Caco-2 (cell line): ENCODE measurements around the gene DHRS9. TPM values are rescaled to one million over a fixed set of nuclear protein-coding genes. Genes with fewer than 3 reads are reported as not detected.

Experiments
- BruUV-seq: library from RNA; stranded (reverse); fragments of 400-500 nt; replicated peaks from 2 replicates; lab custom pipeline; 2021; lab: Mats Ljungman, UMichigan
- CTCF ChIA-PET: fragments of 300-600 bp; sonication (Branson Sonifier 250); formaldehyde crosslinking; loops from one replicate; lab custom pipeline; 2022; ENCODE audit warnings: antibody characterized with exemption; lab: Charles Lee
- POLR2A ChIA-PET: fragments of 300-600 bp; sonication (Branson Sonifier 250); formaldehyde crosslinking; loops from one replicate; lab custom pipeline; 2022; ENCODE audit warnings: antibody characterized with exemption; lab: Charles Lee
- DNase-seq, 2 experiments: peaks; one replicate each; pipeline versions ENCODE4 v3.0.0 to v3.0.0-alpha.2; 2020 to 2022
- H3K27me3 ChIP-seq: replicated peaks from 2 replicates; pipeline ENCODE4 v1.6.0; 2011; ENCODE audit warnings: low read length; ENCODE audit not compliant: control insufficient read depth, insufficient read depth
- H3K36me3 ChIP-seq: 2 replicates; pipeline ENCODE4 v1.5.1; 2011; ENCODE audit warnings: low read length; ENCODE audit not compliant: control insufficient read depth, insufficient read depth
- H3K4me1 ChIP-seq: fragments of 250-450 bp; sonication (Bioruptor Pico); 2 replicates; pipeline ENCODE4 v1.5.1; 2020; ENCODE audit warnings: mild to moderate bottlenecking
- H3K4me3 ChIP-seq: 2 replicates; pipeline ENCODE4 v1.5.1; 2011; ENCODE audit warnings: low read depth, mild to moderate bottlenecking, control low read depth, low read length
- H3K9me3 ChIP-seq: fragments of 250-450 bp; sonication (Bioruptor Pico); 2 replicates; pipeline ENCODE4 v1.5.1; 2020; ENCODE audit warnings: mild to moderate bottlenecking, moderate library complexity
- H3K27ac Mint-ChIP-seq: one replicate; pipeline ENCODE4 v1.8.0; 2022; ENCODE audit warnings: mixed read lengths; ENCODE audit not compliant: unreplicated experiment
- H3K27me3 Mint-ChIP-seq: one replicate; pipeline ENCODE4 v1.8.0; 2022; ENCODE audit warnings: mixed read lengths; ENCODE audit not compliant: insufficient read depth, unreplicated experiment
- H3K36me3 Mint-ChIP-seq: one replicate; pipeline ENCODE4 v1.8.0; 2022; ENCODE audit warnings: mild to moderate bottlenecking, mixed read lengths; ENCODE audit not compliant: insufficient read depth, unreplicated experiment
- H3K4me1 Mint-ChIP-seq: one replicate; pipeline ENCODE4 v1.8.0; 2022; ENCODE audit warnings: low read depth, mixed read lengths; ENCODE audit not compliant: unreplicated experiment
- H3K4me3 Mint-ChIP-seq: one replicate; pipeline ENCODE4 v1.8.0; 2022; ENCODE audit warnings: mild to moderate bottlenecking, moderate library complexity, mixed read lengths; ENCODE audit not compliant: unreplicated experiment
- H3K9me3 Mint-ChIP-seq: one replicate; pipeline ENCODE4 v1.8.0; 2022; ENCODE audit warnings: mixed read lengths; ENCODE audit not compliant: unreplicated experiment
- CTCF ChIP-seq, 2 experiments: fragments of 200-600 bp in 1 of 2; IDR thresholded peaks; 1 replicate in 1 of 2; 2 replicates in 1 of 2; pipeline versions ENCODE4 v1.5.1 to v1.8.0; 2011 to 2022; ENCODE audit warnings: antibody characterized with exemption in 1 of 2, control low read depth in 1 of 2, inconsistent platforms in 1 of 2, low read depth in 1 of 2, low read length in 1 of 2, mild to moderate bottlenecking in 1 of 2, moderate library complexity in 1 of 2; ENCODE audit not compliant: insufficient read depth in 1 of 2, severe bottlenecking in 1 of 2, unreplicated experiment in 1 of 2
- intact Hi-C: fragments of 100-400 bp; cut with micrococcal nuclease; formaldehyde crosslinking; loops from one replicate; pipeline ENCODE4 v1.10.0; 2022; ENCODE audit not compliant: unreplicated experiment
- total RNA-seq: library from RNA; stranded (reverse); gene quantifications from 2 replicates; pipeline ENCODE4 v1.2.3, GENCODE V29; 2022

Gene DHRS9
- total RNA-seq, 1 experiment from 2014 or later, result not detected

GRCh38 chr2:169108099-169108884 is 38.9 kb downstream of the DHRS9 start:
- intact Hi-C loops, result loop anchor here (5.0 kb wide), 1 partner anchor 169 kb away; no protein-coding TSS in a partner anchor
- H3K27ac Mint-ChIP-seq, result no peak overlapping the region
- H3K9me3 Mint-ChIP-seq, result no peaks in the 10 kb centered on the region
- no TSS peak for BruUV-seq
- H3K36me3 ChIP-seq, result no peaks in the 10 kb centered on the region
- DNase-seq, result no peak
- ChIA-PET CTCF (interaction anchor here (2.3 to 2.6 kb wide), 2 partner anchors 17 to 24 kb away, joined by 5 to 28 read pairs; no protein-coding TSS in a partner anchor), POLR2A (no interaction called here)
- no peaks in the 10 kb centered on the region; the same call in 1 of the 2 replicates for H3K27me3 ChIP-seq
- no peak overlapping the region for H3K4me3 Mint-ChIP-seq
- H3K4me1 Mint-ChIP-seq, result peaks cover 10% of the 10 kb centered on the region
- TF ChIP-seq CTCF (IDR thresholded peaks at IDR 0.05; ENCODE audit: insufficient read depth in 1 of 2, low read depth in 1 of 2, low read length in 1 of 2, severe bottlenecking in 1 of 2, unreplicated experiment in 1 of 2), result no peak
- peaks cover 12% of the 10 kb centered on the region for H3K27me3 Mint-ChIP-seq
- no peak overlapping the region for H3K4me3 ChIP-seq
- H3K36me3 Mint-ChIP-seq, result no peaks in the 10 kb centered on the region
- H3K9me3 ChIP-seq, result no peaks in the 10 kb centered on the region
- peaks cover 5% of the 10 kb centered on the region; the same call in 1 of the 2 replicates for H3K4me1 ChIP-seq

GRCh38 chr2:169109502-169110409 is 40.4 kb downstream of the DHRS9 start:
- BruUV-seq, result no TSS peak
- Histone ChIP-seq H3K9me3 (no peaks in the 10 kb centered on the region), H3K36me3 (no peaks in the 10 kb centered on the region), H3K27me3 (no peaks in the 10 kb centered on the region; the same call in 1 of the 2 replicates), H3K4me1 (peaks cover 5% of the 10 kb centered on the region; the same call in 1 of the 2 replicates), H3K4me3 (no peak overlapping the region)
- DNase-seq, result peak; percentile 82 to 86
- Mint-ChIP-seq H3K4me1 (peaks cover 10% of the 10 kb centered on the region), H3K4me3 (no peak overlapping the region), H3K27me3 (peaks cover 4% of the 10 kb centered on the region), H3K27ac (no peak overlapping the region), H3K9me3 (no peaks in the 10 kb centered on the region), H3K36me3 (peaks cover 8% of the 10 kb centered on the region)
- ChIA-PET POLR2A (no interaction called here), CTCF (interaction anchor here (0.6 to 2.6 kb wide), 12 partner anchors 13 to 310 kb away, joined by 3 to 28 read pairs (median 4); no protein-coding TSS in a partner anchor)
- peak; percentile 89 to 94 for TF ChIP-seq CTCF (IDR thresholded peaks at IDR 0.05; ENCODE audit: insufficient read depth in 1 of 2, low read depth in 1 of 2, low read length in 1 of 2, severe bottlenecking in 1 of 2, unreplicated experiment in 1 of 2)
- intact Hi-C loops, result loop anchor here (1.0 to 5.0 kb wide), 5 partner anchors 23 to 288 kb away; no protein-coding TSS in a partner anchor

- BruUV-seq, result no TSS peak
- Mint-ChIP-seq H3K27ac (no peak overlapping the region), H3K9me3 (no peaks in the 10 kb centered on the region), H3K4me1 (peaks cover 10% of the 10 kb centered on the region), H3K4me3 (no peak overlapping the region), H3K36me3 (peaks cover 13% of the 10 kb centered on the region), H3K27me3 (peaks cover 2% of the 10 kb centered on the region)
- ChIA-PET CTCF (interaction anchor here (0.7 to 2.6 kb wide), 8 partner anchors 14 to 292 kb away, joined by 3 to 28 read pairs (median 5); no protein-coding TSS in a partner anchor), POLR2A (no interaction called here)
- Histone ChIP-seq H3K4me1 (peaks cover 5% of the 10 kb centered on the region; the same call in 1 of the 2 replicates), H3K36me3 (no peaks in the 10 kb centered on the region), H3K4me3 (no peak overlapping the region), H3K9me3 (no peaks in the 10 kb centered on the region), H3K27me3 (no peaks in the 10 kb centered on the region; the same call in 1 of the 2 replicates)
- intact Hi-C loops, result loop anchor here (1.0 kb wide), 3 partner anchors 31 to 287 kb away; no protein-coding TSS in a partner anchor
- DNase-seq, result no peak
- no peak for TF ChIP-seq CTCF (IDR thresholded peaks at IDR 0.05; ENCODE audit: insufficient read depth in 1 of 2, low read depth in 1 of 2, low read length in 1 of 2, severe bottlenecking in 1 of 2, unreplicated experiment in 1 of 2)
These were observed 41.1 kb downstream of the DHRS9 start for GRCh38 chr2:169110419-169110818.
